Chondrocyte (in vitro differentiated cells): ENCODE measurements around the gene C13orf46. TPM values are rescaled to one million over a fixed set of nuclear protein-coding genes. Genes with fewer than 3 reads are reported as not detected.

ENCODE experiments used
- DNase-seq: peaks from one replicate; pipeline ENCODE4 v3.0.0; 2021; ENCODE audit warnings: mixed read lengths, low spot score
- H3K27ac Mint-ChIP-seq: one replicate; pipeline ENCODE4 v1.8.0; 2021; ENCODE audit warnings: mild to moderate bottlenecking, moderate library complexity, mixed read lengths; ENCODE audit not compliant: unreplicated experiment
- H3K27me3 Mint-ChIP-seq: 2 replicates; pipeline ENCODE4 v1.8.0; 2021; ENCODE audit warnings: low read depth, mixed read lengths
- H3K36me3 Mint-ChIP-seq: 2 replicates; pipeline ENCODE4 v1.8.0; 2021; ENCODE audit warnings: low read depth, mixed read lengths
- H3K4me1 Mint-ChIP-seq: 2 replicates; pipeline ENCODE4 v1.8.0; 2021; ENCODE audit warnings: low read depth, mild to moderate bottlenecking, mixed read lengths
- H3K4me3 Mint-ChIP-seq: one replicate; pipeline ENCODE4 v1.8.0; 2021; ENCODE audit warnings: mild to moderate bottlenecking, moderate library complexity, mixed read lengths; ENCODE audit not compliant: unreplicated experiment
- H3K9me3 Mint-ChIP-seq: 2 replicates; pipeline ENCODE4 v1.8.0; 2021; ENCODE audit warnings: low read depth, mixed read lengths
- total RNA-seq: library from RNA; stranded (reverse); gene quantifications from 3 replicates; pipeline ENCODE4 v1.2.1, GENCODE V29; 2021
- TF ChIP-seq, protein P1 (sequence below): fragments of 200-600 bp; sonication (generic); IDR thresholded peaks from 2 replicates; pipeline ENCODE4 v1.5.0; 2021; ENCODE audit warnings: antibody characterized with exemption, mild to moderate bottlenecking, moderate library complexity

The C13orf46 gene
- total RNA-seq, 1 donor from 2014 or later, result 2.2 TPM

DNA sequence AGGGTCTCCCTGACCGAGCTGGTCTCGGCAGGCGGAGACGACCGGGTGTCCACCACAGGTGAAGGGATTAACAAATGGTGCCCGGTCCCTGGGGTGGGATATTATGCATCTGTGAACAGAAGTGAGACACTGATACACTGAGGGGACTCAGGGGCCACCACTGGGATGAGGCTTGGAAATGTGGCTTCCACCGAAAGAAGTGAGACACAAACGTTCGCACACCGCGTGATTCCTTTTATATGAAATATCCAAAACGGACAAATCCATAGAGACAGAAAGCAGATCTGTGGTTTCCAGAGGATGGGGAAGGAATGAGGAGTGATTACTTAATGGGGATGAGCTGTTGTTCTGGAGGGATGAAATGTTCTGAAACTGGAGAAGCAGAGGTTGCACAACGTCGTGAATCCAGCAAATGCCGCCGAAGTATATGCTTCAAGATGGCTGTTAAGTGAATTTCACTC lies 47.5 kb downstream of the C13orf46 start:
- Mint-ChIP-seq H3K36me3 (peaks cover 7% of the 10 kb centered on the region), H3K27ac (no peak overlapping the region), H3K27me3 (no peaks in the 10 kb centered on the region), H3K4me1 (peaks cover 3% of the 10 kb centered on the region), H3K4me3 (no peak overlapping the region), H3K9me3 (peaks cover 13% of the 10 kb centered on the region)
- DNase-seq, result no peak
- TF ChIP-seq, protein P1, sequence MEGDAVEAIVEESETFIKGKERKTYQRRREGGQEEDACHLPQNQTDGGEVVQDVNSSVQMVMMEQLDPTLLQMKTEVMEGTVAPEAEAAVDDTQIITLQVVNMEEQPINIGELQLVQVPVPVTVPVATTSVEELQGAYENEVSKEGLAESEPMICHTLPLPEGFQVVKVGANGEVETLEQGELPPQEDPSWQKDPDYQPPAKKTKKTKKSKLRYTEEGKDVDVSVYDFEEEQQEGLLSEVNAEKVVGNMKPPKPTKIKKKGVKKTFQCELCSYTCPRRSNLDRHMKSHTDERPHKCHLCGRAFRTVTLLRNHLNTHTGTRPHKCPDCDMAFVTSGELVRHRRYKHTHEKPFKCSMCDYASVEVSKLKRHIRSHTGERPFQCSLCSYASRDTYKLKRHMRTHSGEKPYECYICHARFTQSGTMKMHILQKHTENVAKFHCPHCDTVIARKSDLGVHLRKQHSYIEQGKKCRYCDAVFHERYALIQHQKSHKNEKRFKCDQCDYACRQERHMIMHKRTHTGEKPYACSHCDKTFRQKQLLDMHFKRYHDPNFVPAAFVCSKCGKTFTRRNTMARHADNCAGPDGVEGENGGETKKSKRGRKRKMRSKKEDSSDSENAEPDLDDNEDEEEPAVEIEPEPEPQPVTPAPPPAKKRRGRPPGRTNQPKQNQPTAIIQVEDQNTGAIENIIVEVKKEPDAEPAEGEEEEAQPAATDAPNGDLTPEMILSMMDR, result no peak

DNA sequence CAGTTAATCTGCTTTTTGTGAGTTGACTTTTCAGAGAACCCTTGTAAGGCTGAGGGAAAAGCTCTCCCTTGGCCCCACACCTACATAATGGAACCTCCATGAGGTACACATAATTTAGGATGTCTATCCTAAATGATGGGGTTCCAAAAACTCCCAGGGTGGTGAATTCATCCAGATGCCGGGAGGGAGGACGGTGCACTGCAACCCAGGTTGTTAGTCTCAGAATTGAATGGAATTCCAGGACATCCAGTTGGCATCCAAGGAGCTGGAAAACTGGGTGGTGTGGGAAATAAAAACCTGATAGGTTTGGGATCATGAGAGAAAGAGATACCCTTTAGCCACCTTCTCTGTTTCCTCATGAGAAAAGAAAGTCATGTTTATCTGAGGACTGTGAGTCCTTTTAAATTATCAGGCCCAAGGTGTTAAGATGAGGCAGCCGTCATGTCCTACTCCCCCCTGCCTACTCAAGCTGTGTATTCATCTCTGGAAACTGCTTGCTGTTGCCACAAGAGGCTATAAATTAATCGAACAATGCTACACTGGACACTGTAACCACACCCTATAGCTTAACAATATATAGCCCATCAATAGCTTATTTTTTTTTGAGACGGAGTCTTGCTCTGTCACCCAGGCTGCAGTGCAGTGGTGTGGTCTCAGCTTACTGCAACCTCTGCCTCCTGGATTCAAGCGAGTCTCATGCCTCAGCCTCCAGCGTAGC lies 49.5 kb downstream of the C13orf46 start:
- H3K4me3 Mint-ChIP-seq, result no peak overlapping the region
- TF ChIP-seq, protein P1, result no peak
- peaks cover 3% of the 10 kb centered on the region for H3K4me1 Mint-ChIP-seq
- no peak overlapping the region for H3K27ac Mint-ChIP-seq
- H3K36me3 Mint-ChIP-seq, result peaks cover 8% of the 10 kb centered on the region
- H3K9me3 Mint-ChIP-seq, result peaks cover 18% of the 10 kb centered on the region
- H3K27me3 Mint-ChIP-seq, result no peaks in the 10 kb centered on the region
- no peak for DNase-seq

DNA sequence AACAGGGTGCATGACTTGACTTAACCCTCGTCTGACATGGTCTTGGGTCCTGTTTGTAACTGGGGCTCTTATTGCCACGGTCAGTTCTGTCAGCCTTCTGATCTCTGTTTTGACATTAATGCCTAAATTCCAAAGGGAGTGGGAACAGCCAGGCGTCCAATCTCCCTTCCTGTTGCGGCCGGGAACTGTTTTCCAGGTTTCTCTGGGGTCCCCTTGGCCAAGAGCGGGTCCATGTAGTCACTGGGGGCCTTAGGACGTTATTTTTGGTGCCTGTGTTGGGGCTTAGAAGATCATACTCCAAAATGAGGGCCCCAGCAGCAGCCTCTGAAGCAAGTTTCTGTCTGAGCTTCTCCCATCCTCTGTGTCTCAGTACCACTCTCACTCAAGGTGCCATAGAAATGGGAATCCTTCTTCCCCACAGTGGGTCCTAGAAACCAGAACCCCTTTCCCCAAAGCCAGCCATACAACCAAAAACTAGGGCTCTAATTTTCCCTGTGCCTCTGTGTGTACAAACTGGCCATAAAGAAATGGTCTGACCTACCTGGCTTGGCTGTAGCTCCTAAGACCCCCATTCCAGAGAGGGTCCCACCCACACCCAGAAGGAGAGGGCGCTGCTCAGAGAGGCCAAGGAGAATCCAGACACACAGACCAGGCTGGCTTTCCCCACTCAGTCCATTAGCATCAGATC lies 50.4 kb downstream of the C13orf46 start:
- no peak overlapping the region for H3K27ac Mint-ChIP-seq
- no peak for DNase-seq

DNA sequence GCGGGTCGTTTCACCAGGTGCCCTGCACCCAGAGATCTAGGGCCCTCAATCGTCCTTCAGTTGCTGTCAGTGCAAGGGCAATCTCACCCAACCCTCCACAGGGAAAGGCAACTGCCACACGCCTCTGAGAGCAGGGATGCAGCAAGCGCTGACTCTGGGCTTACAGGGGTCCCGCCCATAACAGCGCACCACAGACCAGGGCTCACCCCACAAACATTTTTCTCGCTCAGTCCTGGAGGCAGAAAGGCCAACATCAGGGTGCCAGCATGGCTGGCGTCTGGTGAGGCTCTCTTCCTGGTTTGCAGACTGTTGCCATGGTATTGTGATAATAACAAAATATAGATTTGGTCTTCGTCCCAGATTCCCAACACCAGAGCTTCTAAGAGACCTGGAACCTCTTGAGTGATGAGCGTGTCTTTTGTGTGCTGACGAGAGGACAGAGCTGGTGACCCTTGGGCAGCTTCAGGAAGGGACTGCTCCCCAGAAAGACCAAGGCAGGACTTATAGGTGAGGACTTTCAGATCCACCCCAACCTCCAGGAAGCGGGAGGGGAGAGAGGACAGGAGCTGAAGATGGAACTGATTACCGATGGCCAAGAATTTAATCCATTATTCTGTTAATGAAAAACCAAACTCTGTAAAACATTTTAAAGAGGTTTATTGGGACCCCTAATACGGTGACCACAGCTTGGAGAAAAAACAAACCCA lies 51.3 kb downstream of the C13orf46 start:
- DNase-seq, result no peak

More for the DNA sequence above, 50.4 kb downstream of the C13orf46 start:
- Mint-ChIP-seq H3K4me3 (no peak overlapping the region), H3K4me1 (peaks cover 3% of the 10 kb centered on the region), H3K36me3 (peaks cover 8% of the 10 kb centered on the region), H3K9me3 (peaks cover 18% of the 10 kb centered on the region), H3K27me3 (no peaks in the 10 kb centered on the region)
- TF ChIP-seq, protein P1, result no peak

More for the DNA sequence above, 51.3 kb downstream of the C13orf46 start:
- Mint-ChIP-seq H3K36me3 (peaks cover 8% of the 10 kb centered on the region), H3K9me3 (peaks cover 18% of the 10 kb centered on the region), H3K4me3 (no peak overlapping the region), H3K27me3 (no peaks in the 10 kb centered on the region), H3K4me1 (no peaks in the 10 kb centered on the region), H3K27ac (no peak overlapping the region)
- TF ChIP-seq, protein P1, result no peak
